VCaP (cell line): ENCODE measurements around the gene ADAMTS12.
A peak's percentile ranks its signal among the peaks of the same experiment; 100 is the strongest.

Experiments used
- H3K27ac ChIP-seq: fragments of 450-650 bp; 2 replicates; pipeline ENCODE4 v1.5.1; 2017
- TF ChIP-seq, protein P1 (sequence below): fragments of 450-650 bp; conservative IDR thresholded peaks from 2 replicates; pipeline ENCODE4 v1.5.1; 2017; ENCODE audit warnings: mild to moderate bottlenecking, moderate library complexity

Gene ADAMTS12

DNA sequence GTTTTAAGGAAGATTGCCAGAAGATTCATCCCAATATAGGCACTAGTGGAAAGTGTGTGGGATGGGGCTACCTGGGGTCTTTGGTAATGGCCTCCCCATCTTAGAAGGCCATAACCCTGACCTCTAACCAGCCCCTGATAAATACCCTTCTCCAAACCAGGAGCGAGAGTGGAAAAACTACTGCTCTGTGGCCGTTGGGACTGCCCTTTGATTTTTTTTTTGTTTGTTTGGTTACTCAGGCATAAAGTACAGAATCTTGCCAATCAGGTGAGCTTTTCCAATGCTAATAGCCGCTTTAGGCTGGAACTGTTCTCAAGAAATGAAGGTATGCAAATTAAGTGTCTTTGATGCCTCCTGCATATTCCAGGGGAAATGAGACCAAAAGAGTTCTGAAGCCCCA lies 153.7 kb downstream of the ADAMTS12 start:
- TF ChIP-seq, protein P1, sequence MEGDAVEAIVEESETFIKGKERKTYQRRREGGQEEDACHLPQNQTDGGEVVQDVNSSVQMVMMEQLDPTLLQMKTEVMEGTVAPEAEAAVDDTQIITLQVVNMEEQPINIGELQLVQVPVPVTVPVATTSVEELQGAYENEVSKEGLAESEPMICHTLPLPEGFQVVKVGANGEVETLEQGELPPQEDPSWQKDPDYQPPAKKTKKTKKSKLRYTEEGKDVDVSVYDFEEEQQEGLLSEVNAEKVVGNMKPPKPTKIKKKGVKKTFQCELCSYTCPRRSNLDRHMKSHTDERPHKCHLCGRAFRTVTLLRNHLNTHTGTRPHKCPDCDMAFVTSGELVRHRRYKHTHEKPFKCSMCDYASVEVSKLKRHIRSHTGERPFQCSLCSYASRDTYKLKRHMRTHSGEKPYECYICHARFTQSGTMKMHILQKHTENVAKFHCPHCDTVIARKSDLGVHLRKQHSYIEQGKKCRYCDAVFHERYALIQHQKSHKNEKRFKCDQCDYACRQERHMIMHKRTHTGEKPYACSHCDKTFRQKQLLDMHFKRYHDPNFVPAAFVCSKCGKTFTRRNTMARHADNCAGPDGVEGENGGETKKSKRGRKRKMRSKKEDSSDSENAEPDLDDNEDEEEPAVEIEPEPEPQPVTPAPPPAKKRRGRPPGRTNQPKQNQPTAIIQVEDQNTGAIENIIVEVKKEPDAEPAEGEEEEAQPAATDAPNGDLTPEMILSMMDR, result no peak
- H3K27ac ChIP-seq, result peak overlapping the region; percentile 31

DNA sequence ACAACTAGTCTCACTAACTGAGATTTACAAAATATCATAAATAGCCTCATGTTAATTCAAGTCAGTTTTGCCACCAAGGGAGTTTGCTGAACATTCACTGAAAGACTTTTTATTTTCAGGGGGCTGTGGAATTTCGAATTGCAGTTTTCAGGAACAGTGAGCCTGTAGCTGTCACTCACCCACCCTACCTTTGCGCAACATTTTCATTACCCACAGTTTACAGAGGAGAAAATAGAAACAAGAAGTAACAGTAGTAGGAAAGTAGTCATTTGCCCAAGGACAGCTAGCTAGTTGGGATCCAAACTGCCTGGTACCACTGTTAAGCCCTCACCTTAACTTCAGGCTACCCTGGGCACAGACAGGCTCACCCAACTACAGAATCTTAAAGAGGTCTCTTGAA lies 154.1 kb downstream of the ADAMTS12 start:
- TF ChIP-seq, protein P1, result no peak
- peak overlapping the region; percentile 31; the same call in 1 of the 2 replicates for H3K27ac ChIP-seq

DNA sequence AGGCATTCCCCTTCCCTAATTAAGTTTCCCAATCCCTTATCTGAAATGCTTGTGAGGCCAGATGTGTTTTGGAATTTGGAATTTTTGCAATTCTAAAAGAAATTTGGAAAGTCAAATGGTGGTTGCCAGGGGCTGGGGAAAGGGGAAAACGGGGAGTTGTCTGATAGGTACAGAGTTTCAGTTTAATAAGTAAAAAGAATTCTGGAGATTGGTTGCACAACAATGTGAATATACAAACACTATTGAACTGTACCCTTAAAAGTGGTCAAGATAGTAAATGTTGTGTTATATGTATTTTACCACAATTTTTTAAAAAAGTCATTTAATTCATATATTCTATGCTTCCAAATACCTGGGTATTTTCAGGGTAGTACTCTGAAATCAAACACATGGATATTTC lies 154.5 kb downstream of the ADAMTS12 start:
- TF ChIP-seq, protein P1, result no peak
- no peak overlapping the region for H3K27ac ChIP-seq

DNA sequence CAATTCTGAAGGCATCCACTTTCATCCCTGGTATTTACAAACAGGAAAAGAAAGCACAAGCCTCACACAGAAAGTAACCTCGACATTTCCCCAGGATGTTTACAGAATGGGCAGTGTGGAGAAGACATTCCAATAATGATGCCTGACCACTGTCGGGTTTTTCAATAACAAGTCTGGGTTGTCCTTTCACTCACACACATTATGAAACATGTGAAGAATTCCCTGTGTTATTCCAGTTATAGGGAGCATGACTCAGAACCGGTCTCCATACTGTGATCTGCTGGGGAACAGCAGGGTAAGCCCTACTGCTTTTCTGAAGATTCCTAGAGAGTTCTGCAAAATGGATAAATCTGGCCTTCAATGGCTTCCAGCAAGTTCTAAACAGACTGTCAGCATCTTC lies 155.3 kb downstream of the ADAMTS12 start:
- no peak overlapping the region for H3K27ac ChIP-seq
- TF ChIP-seq, protein P1, result no peak

DNA sequence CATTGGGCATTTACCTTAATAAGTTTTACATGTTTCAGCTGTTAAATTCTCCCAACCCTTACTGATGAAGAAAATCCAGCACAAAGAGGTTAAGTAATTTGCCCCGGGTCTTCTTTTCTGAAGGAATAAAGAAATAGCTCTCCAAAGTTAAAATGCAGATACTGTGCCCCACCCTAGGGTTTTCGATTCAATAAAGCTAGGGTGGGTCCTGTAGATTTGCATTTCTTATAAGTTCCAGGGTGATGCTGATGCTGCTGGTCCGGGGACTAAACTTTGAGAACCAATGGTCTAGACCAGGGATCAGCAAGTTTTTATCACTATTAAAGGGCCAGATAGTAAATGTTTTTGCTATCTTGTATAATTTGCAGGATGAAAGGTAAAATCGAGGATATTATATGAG lies 156.7 kb downstream of the ADAMTS12 start:
- TF ChIP-seq, protein P1, result no peak
- no peak overlapping the region for H3K27ac ChIP-seq

DNA sequence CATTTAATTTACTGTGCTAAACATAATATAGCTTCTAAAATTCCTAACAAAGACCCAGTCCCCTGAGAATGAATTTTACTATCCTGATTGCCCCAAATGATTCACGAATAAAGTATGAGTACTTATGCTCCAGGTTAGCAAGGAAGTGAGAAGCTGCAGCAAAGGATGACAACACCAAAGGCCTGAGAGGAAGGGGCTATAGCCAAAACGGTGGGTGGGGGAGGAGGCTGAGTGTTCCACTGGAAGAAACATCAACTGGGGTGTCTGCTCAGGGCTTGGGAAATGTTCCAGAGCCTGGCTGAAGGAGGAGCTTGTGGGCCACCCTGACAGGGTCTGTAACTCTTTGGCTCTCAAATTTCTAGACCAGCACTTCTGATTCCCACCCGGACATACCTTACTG lies 157.3 kb downstream of the ADAMTS12 start:
- TF ChIP-seq, protein P1, result no peak
- no peak overlapping the region for H3K27ac ChIP-seq

DNA sequence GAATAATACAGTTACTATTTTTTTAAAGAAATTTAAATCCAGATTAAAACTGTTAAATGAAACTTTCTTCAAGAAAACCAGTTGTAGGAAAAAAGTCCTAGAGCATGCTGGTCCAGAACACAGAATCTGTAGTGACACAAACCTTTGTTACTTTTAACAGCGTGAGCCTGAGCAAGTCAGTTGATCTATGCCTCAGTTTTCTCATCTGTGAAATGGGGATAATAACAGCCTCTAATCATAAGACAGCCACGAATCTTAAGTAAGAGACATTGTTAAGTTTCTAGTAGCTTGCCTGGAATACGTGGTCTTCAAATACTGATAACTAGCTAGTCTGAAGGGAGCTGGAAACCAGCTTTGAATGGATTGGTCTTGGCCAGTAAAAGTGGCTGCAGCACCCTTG lies 158.6 kb downstream of the ADAMTS12 start:
- H3K27ac ChIP-seq, result no peak overlapping the region
- TF ChIP-seq, protein P1, result no peak
